Amniotic stem cell (primary cell): ENCODE data around the gene APOL4.
"Not testable (repeated sequence)": the region's sequence is repeated elsewhere in the genome, so short reads cannot be mapped to it uniquely, and the experiment has no call there.

Experiments used
- DNase-seq: peaks from one replicate; lab custom pipeline; 2025; lab: John Stamatoyannopoulos, UW

APOL4 gene

DNA sequence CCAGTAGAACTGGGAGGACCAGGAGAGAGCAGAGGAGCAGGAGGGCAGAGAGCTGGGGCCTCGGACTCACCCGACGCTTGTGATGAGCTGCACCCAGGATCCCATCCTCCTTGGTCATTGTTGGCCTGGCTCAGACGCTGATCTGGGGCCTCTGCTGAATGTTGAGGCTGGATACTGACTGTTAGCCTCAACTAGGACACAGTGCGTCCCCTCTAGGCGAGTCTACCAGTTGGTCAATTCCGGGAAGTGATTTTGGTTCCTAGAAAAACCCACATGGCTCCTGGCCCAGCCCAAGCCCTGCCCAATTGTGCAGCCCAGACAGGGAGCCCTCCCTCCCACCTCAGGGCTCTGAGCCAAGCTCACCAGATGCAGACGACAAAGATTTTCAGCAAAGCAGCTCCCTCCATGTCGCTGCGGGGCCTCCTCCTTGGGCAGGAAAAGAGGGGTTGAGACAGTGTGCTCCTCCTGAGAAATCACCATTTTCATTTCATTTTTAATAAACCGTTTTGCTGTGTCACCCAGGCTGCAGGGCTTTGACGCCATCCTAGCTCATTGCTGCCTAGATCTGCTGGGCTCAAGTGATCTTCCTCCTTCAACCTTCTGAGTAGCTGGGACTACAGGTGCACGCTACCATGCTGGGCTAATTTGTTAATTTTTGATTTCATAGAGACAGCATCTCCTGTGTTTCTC, at the start of gene APOL4:
Gene APOL4, minus strand, starts transcription at position 180 of the 690 bp plus-strand sequence. Its CDS starts 75 bp downstream, at position 105.
- DNase-seq = no peak

DNA sequence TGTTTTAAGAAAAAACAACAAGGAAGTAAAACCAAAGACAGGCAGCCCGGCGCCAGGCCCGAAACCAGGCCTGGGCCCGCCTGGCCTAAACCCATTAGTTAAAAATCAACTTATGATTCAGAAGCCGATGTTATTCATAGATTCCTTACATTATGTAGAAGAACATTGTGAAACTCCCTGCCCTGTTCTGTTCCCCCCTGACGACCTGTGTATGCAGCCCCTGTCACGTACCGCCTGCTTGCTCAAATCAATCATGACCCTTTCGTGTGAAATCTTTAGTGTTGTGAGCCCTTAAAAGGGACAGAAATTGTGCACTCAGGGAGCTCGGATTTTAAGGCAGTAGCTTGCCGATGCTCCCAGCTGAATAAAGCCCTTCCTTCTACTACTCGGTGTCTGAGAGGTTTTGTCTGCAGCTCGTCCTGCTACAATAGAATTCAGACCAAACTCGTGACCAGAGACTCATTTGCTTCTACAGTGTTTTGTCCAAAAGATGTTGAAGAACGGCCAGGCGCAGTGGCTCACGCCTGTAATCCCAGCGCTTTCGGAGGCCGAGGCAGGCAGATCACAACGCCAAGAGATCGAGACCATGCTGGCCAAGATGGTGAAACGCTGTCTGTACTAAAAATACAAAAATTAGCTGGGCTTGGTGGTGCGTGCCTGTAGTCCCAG, 48.8 kb upstream of the APOL4 start:
- not testable (repeated sequence) for DNase-seq

- no peak for DNase-seq
These were observed 47.6 kb upstream of the APOL4 start for GRCh38 chr22:36249160-36249559.

DNA sequence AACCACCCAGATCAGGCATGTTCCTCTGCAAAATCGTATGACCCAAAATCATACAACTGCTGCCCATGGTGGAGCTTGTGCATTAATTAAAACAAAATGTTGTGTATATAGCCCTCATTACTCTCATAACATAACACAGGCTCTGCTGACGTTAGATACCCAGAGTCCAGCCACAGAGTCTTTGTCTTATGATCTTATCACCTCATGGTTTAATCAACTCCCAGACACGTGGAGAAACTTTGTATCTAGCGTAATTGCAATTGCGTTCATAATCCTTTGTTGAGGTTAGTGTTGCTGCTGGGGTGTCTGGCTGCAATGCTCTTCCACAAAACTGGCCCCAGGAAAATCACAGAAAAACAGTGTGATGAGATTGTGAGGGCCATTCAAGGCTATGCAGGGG, 46.3 kb upstream of the APOL4 start:
- no peak for DNase-seq

DNA sequence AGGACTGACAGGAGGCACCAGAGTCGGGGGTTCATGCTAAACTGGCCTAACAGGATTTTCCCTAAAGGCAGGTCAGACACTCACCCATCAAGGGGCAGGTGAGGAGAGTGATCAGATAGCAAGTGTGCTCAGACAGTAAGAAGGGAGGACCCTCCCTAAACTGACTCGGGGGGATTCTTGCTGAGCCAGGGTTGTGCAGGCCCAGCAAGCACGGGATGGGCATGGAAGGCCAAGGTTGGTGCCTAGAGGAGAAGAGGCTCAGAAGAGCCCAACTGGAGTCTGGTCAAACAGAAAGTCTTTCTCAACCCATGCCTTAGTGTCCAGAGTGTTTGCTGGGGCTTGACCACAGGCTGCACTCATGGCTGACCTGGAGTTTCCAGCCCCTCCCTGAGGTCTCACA, 45.1 kb upstream of the APOL4 start:
- no peak for DNase-seq

DNA sequence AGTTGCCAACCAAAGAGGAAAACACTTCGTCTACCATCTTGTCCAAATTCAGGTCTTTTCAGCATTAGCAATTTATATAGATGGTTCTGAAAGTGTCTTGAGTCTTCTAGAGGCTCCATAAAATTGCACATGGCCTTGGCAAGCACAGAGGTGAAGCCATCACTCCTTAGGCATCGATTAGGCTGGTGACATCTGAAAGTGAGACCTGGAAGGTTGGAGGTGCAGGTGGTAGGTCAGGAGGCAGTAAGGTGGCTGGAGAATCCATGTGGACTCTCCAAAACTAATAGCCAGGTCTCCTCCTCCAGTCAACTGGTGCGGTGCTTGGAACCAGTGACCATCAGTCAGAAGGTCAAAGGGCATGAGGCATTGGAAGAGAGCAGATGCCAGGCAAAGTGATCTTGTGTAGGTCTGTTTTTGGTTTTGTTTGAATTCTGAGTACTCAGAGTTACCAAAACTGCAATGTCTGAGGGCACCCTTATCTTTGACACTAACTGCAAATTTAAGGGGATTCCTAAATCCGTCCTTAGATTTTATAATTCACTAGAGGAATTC, 44.3 kb upstream of the APOL4 start:
- DNase-seq = no peak

- DNase-seq = no peak
These were observed 43.1 kb upstream of the APOL4 start for GRCh38 chr22:36244522-36245391.

GRCh38 chr22:36243986-36244385, 42.4 kb upstream of the APOL4 start:
- DNase-seq = no peak

GRCh38 chr22:36239401-36240171, 38.0 kb upstream of the APOL4 start, which contains the start of gene APOL2:
Gene APOL2, minus strand, starts transcription at chr22:36239527. Its CDS starts 6,365 bp downstream, at chr22:36233162.
- peak; percentile 94 for DNase-seq

GRCh38 chr22:36239150-36239400, 37.5 kb upstream of the APOL4 start:
- no peak for DNase-seq

DNA sequence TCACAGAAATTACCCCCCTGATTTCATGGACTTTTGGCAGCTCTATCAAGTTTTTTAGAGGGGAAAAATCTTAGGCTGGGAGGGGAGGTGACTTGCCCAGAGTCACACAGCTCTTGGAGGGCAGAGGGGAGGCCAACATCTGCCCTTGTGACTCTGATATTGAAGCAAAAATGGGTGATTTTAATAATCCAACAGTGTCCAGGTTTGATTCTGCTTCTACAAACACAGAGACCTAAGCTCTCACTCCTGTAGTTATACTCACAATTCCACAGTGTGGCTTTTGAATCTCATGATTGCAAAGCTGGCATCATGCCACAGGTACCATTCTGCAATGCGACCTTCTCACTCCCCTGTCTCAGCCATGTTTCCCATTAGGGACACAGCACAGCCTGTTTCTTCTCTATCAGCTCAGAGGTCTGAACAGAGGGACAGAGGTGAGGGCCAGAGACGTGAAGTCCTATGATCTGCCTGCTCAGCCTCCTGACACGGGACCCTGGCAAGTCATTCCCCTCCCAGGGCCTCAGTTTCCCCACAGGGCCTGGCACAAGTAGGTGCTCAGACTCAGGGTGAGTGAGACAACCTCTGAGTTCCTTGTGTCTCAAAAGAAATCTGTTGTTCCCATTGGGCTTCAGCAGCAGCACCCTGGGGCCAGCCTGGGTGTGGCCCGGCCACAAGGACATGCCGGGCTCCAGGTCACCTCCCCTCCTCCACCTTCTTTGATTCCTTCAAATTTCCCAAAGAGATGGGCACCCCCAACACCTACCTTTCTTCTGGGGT, 37.0 kb upstream of the APOL4 start:
- DNase-seq = no peak

- DNase-seq = no peak
These were observed 36.1 kb upstream of the APOL4 start for GRCh38 chr22:36237462-36238372.

GRCh38 chr22:36236388-36237319, 35.0 kb upstream of the APOL4 start:
- no peak for DNase-seq

GRCh38 chr22:36235585-36235984, 34.0 kb upstream of the APOL4 start:
- no peak for DNase-seq

- DNase-seq = no peak
These were observed 33.3 kb upstream of the APOL4 start for GRCh38 chr22:36234919-36235318.

GRCh38 chr22:36234213-36234612, 32.6 kb upstream of the APOL4 start:
- no peak for DNase-seq

- no peak for DNase-seq
These were observed 32.2 kb upstream of the APOL4 start for GRCh38 chr22:36233796-36234195.

- DNase-seq = no peak
These were observed 31.2 kb upstream of the APOL4 start for GRCh38 chr22:36232715-36233401.
